Activated T-helper 9 cell treated with anti-CD3 and anti-CD28 coated beads, Interleukin-2, amount 50 U/mL, for 16 hours (primary cell): Measurements from ENCODE around the gene TSPY8.
"Not testable (repeated sequence)": the region's sequence is repeated elsewhere in the genome, so short reads cannot be mapped to it uniquely, and the experiment has no call there.

Experiments
- DNase-seq: peaks from one replicate; pipeline ENCODE4 v3.0.0-alpha.2; 2020; ENCODE audit warnings: low read depth

TSPY8 gene

GRCh38 chrY:9357497-9357896 is at the start of gene TSPY8:
TSS of gene TSPY8 (plus strand) at chrY:9357797. CDS start at chrY:9357843, 46 bp downstream.
- not testable (repeated sequence) for DNase-seq

- no peak for DNase-seq
Measured at GRCh38 chrY:9320996-9321395, 36.6 kb upstream of the TSPY8 start.

- DNase-seq, result not testable (repeated sequence)
Measured at GRCh38 chrY:9337164-9337563, 20.4 kb upstream of the TSPY8 start, which contains the start of gene TSPY4. TSS of gene TSPY4 (plus strand) at chrY:9337464. CDS start at chrY:9337510, 46 bp downstream.

- DNase-seq, result not testable (repeated sequence)
Measured at GRCh38 chrY:9396527-9396926, 38.9 kb downstream of the TSPY8 start.

GRCh38 chrY:9398121-9398520 is 40.5 kb downstream of the TSPY8 start, which contains the start of gene TSPY3:
TSS of gene TSPY3 (plus strand) at chrY:9398421. CDS start at chrY:9398467, 46 bp downstream.
- DNase-seq, result not testable (repeated sequence)
